ENCODE data around the gene GNG3. TPM values are rescaled to one million over a fixed set of nuclear protein-coding genes. Genes with fewer than 3 reads are reported as not detected.

Gene GNG3
- total RNA-seq, 3 donors from 2014 or later, result 0.35 to 5.2 (median 0.92) TPM

- intact Hi-C loops (cut with DNase I, micrococcal nuclease), result no loop called here
- no peak for TF ChIP-seq CTCF (IDR thresholded peaks at IDR 0.05)
- Histone ChIP-seq H3K9me3 (no peaks in the 10 kb centered on the region), H3K4me1 (ENCODE audit: low read depth) (peaks cover 31% of the 10 kb centered on the region), H3K36me3 (ENCODE audit: low read depth) (no peaks in the 10 kb centered on the region), H3K4me3 (no peak overlapping the region)
- no peak for ATAC-seq
- peak in 1 of 3 donors; percentile 47 for DNase-seq
These were observed 30.8 kb upstream of the GNG3 start for GRCh38 chr11:62676698-62677097.

- peaks cover 31% of the 10 kb centered on the region for H3K4me1 ChIP-seq (ENCODE audit: low read depth)
- intact Hi-C loops (cut with DNase I, micrococcal nuclease), result no loop called here
- no peaks in the 10 kb centered on the region for H3K9me3 ChIP-seq
- no peak overlapping the region for H3K4me3 ChIP-seq
- DNase-seq (no peak), ATAC-seq (no peak)
- no peaks in the 10 kb centered on the region for H3K36me3 ChIP-seq (ENCODE audit: low read depth)
- TF ChIP-seq CTCF (IDR thresholded peaks at IDR 0.05), result no peak
These were observed 30.3 kb upstream of the GNG3 start for GRCh38 chr11:62677156-62677555.

DNA sequence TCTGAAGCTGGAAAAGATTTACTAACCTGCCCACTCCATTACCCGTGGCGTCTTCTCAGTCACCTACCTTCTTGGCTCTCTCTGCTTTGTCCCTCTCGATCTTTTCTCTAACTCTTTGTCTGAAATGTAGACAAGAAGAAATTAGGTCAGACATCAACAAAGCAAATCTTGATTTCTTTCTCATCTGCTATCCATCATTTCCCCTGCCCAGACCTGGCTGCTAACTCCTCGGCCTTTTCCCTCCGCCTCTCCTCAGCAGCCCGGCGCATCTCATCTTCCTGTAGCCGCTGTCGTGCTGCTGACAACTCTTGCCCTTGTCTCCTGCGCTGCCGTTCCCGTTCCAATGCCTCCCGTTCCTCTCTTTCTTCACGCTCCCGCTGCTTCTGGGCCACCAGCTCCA lies 29.8 kb upstream of the GNG3 start:
- no peak for TF ChIP-seq CTCF (IDR thresholded peaks at IDR 0.05)
- H3K9me3 ChIP-seq, result no peaks in the 10 kb centered on the region
- intact Hi-C loops (cut with DNase I, micrococcal nuclease), result no loop called here
- no peak for ATAC-seq
- peak in 1 of 3 donors; percentile 41 for DNase-seq
- no peak overlapping the region for H3K4me3 ChIP-seq
- H3K4me1 ChIP-seq (ENCODE audit: low read depth), result peaks cover 28% of the 10 kb centered on the region
- H3K36me3 ChIP-seq (ENCODE audit: low read depth), result no peaks in the 10 kb centered on the region

DNA sequence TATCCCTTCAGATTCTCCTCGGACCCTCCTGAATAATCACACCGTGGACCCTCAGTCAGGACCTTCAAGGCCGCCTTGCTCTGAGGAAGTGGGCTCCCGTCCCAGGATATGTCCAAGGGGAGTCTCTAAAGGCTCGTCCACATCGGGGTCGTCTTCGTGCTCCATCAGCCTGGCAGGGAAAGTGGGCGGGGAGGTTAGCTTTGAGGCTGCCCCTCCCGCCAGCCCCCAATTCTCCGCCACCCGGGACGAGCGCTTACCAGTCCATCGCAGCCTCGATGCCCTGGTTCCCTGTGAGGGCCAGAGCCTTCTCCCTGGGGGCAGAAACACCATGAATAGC lies 29.1 kb upstream of the GNG3 start:
- ATAC-seq, result peak; percentile 26
- H3K4me1 ChIP-seq (ENCODE audit: low read depth), result peaks cover 21% of the 10 kb centered on the region
- TF ChIP-seq CTCF (IDR thresholded peaks at IDR 0.05), result no peak

GRCh38 chr11:62678770-62679696 lies 28.4 kb upstream of the GNG3 start, which contains the start of gene UBXN1:
UBXN1 (minus strand) TSS chr11:62679073; CDS start chr11:62678923, 150 bp downstream.
- intact Hi-C loops (cut with DNase I, micrococcal nuclease), result no loop called here
- ATAC-seq, result peak; percentile 91
- peak; percentile 90 to 94 (median 93) for DNase-seq
- peaks cover 19% of the 10 kb centered on the region for H3K4me1 ChIP-seq (ENCODE audit: low read depth)
- H3K4me3 ChIP-seq, result peak within 1 kb of the TSS; percentile 99
- no peaks in the 10 kb centered on the region for H3K9me3 ChIP-seq
- no peak for TF ChIP-seq CTCF (IDR thresholded peaks at IDR 0.05)
- H3K36me3 ChIP-seq (ENCODE audit: low read depth), result no peaks in the 10 kb centered on the region

More for the DNA sequence above, 29.1 kb upstream of the GNG3 start:
- no peaks in the 10 kb centered on the region for H3K9me3 ChIP-seq
- H3K4me3 ChIP-seq, result peak overlapping the region; percentile 99
- no peaks in the 10 kb centered on the region for H3K36me3 ChIP-seq (ENCODE audit: low read depth)
- DNase-seq, result no peak
- intact Hi-C loops (cut with DNase I, micrococcal nuclease), result no loop called here

Data from mucosa of descending colon (tissue), 3 donors.